Colonic mucosa (tissue), 4 donors: ENCODE measurements around the gene AHSG. TPM values are rescaled to one million over a fixed set of nuclear protein-coding genes. Genes with fewer than 3 reads are reported as not detected.
"Not testable (repeated sequence)": the region's sequence is repeated elsewhere in the genome, so short reads cannot be mapped to it uniquely, and the experiment has no call there.

Source experiments
- DNase-seq: peaks from one replicate; pipeline ENCODE4 v3.0.0-alpha.2; 2020
- H3K27ac ChIP-seq: fragments of 200-600 bp; one replicate; pipeline ENCODE4 v1.8.0; 2021
- H3K27me3 ChIP-seq: fragments of 200-600 bp; one replicate; pipeline ENCODE4 v1.8.0; 2021
- H3K36me3 ChIP-seq: fragments of 200-600 bp; one replicate; pipeline ENCODE4 v1.8.0; 2021
- H3K4me1 ChIP-seq: fragments of 200-600 bp; one replicate; pipeline ENCODE4 v1.8.0; 2021; ENCODE audit warnings: mild to moderate bottlenecking
- H3K4me3 ChIP-seq: fragments of 200-600 bp; one replicate; pipeline ENCODE4 v1.8.0; 2021
- H3K9ac ChIP-seq, 2 donors: one replicate each; pipeline ENCODE4 v1.7.0; 2013; ENCODE audit warnings: control low read depth in 2 of 2, low read depth in 2 of 2, low read length in 2 of 2
- H3K9me3 ChIP-seq: fragments of 200-600 bp; one replicate; pipeline ENCODE4 v1.8.0; 2021
- CTCF ChIP-seq: fragments of 200-600 bp; IDR thresholded peaks from one replicate; pipeline ENCODE4 v1.8.0; 2022; ENCODE audit warnings: antibody characterized with exemption, mild to moderate bottlenecking
- intact Hi-C: fragments of 100-400 bp; cut with DNase I; formaldehyde crosslinking; loops from one replicate; pipeline ENCODE4 v1.14.1; 2022
- total RNA-seq, 2 donors: library from RNA; stranded (reverse); fragmentation: NEBNext Ultra II Directional in 1 of 2; extraction: Animal tissue kit (Norgen Biotek cat#: 25700) in 1 of 2; gene quantifications; one replicate each; pipeline ENCODE4 v1.2.1, GENCODE V29; 2021
- donor health status: healthy.
- donor health status: DM: no; HTN: no; CAD: no.
- donor health status: DM: no; HTN: no; CAD: no.

Gene AHSG
- total RNA-seq, 2 donors from 2014 or later = 1.9 TPM; not detected in 1

DNA sequence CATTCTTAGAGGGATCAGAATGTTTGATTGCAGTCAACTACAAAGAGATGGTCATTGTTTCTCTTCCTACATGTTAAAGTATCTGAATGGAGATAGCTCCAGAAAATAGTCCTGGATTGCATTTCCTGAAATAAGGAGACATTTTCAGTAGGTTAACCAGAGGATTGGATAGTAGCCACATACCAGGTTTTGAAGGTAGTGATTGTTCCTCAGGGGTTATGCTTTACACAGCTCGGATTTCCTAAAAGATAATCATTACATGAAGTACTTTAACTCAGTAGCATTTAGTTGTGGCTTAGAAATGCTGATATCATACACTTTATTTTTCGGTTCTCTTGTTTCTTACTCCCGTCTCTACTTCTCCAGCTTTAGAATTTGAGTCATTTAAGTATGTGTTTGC is 32.1 kb upstream of the AHSG start:
- peaks cover 20% of the 10 kb centered on the region for H3K36me3 ChIP-seq
- TF ChIP-seq CTCF = no peak
- intact Hi-C loops = no loop called here

GRCh38 chr3:186582541-186582940 is 30.3 kb upstream of the AHSG start:
- intact Hi-C loops = no loop called here

More for the DNA sequence above, 32.1 kb upstream of the AHSG start:
- Histone ChIP-seq H3K27ac (no peak overlapping the region), H3K9ac (no peak overlapping the region), H3K27me3 (no peaks in the 10 kb centered on the region), H3K4me1 (no peaks in the 10 kb centered on the region), H3K4me3 (no peak overlapping the region), H3K9me3 (no peaks in the 10 kb centered on the region)
- no peak for DNase-seq

GRCh38 chr3:186583831-186584230 is 29.0 kb upstream of the AHSG start:
- H3K27me3 ChIP-seq = no peaks in the 10 kb centered on the region
- DNase-seq = no peak
- H3K4me1 ChIP-seq = no peaks in the 10 kb centered on the region
- no peak for TF ChIP-seq CTCF
- H3K36me3 ChIP-seq = peaks cover 20% of the 10 kb centered on the region
- intact Hi-C loops = no loop called here
- no peak overlapping the region for H3K9ac ChIP-seq
- no peak overlapping the region for H3K27ac ChIP-seq
- no peaks in the 10 kb centered on the region for H3K9me3 ChIP-seq
- H3K4me3 ChIP-seq = no peak overlapping the region

More at GRCh38 chr3:186582541-186582940, 30.3 kb upstream of the AHSG start:
- Histone ChIP-seq H3K4me3 (no peak overlapping the region), H3K27me3 (no peaks in the 10 kb centered on the region), H3K27ac (no peak overlapping the region), H3K9ac (no peak overlapping the region), H3K4me1 (no peaks in the 10 kb centered on the region), H3K9me3 (no peaks in the 10 kb centered on the region), H3K36me3 (peaks cover 20% of the 10 kb centered on the region)
- no peak for DNase-seq
- no peak for TF ChIP-seq CTCF

DNA sequence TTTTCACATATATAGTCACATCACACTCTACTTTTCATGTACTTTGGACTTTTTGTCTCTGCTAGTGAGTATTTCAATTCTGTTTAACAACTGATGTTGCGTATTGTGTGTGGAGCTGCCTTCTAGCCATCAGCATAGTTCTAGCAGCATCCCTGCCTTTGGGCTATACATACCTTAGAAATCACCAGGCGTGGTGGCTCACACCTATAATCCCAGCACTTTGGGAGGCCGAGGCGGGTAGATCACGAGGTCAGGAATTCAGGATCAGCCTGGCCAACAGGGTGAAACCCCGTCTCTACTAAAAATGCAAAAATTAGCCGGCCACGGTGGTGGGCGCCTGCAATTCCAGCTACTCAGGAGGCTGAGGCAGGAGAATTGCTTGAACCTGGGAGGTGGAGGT is 26.6 kb upstream of the AHSG start:
- DNase-seq, H3K36me3 ChIP-seq, H3K4me3 ChIP-seq, H3K27ac ChIP-seq, intact Hi-C loops, H3K9me3 ChIP-seq, H3K9ac ChIP-seq, H3K4me1 ChIP-seq, H3K27me3 ChIP-seq: not testable (repeated sequence)

DNA sequence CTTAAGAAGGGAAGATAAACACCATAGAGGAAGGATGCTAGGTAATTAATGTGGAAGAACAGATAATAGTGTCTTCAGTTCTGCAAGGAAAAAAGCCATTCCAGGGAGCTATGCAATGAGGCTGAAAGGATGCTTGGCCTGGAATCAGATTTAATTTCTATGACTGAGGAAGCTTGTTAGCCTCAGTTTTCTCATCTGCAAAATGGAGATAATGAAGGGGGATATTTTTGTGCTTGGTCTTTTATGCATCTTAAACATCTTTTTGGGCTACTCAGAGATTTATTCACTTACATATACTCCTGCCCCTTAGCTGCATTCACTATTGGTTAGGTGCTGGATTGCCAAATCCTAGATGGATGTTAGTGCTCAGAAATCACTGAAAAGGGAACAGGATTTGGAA is 25.7 kb upstream of the AHSG start:
- Histone ChIP-seq H3K36me3 (peaks cover 6% of the 10 kb centered on the region), H3K9me3 (no peaks in the 10 kb centered on the region), H3K9ac (no peak overlapping the region), H3K27me3 (no peaks in the 10 kb centered on the region), H3K4me3 (no peak overlapping the region), H3K27ac (no peak overlapping the region), H3K4me1 (no peaks in the 10 kb centered on the region)
- no peak for DNase-seq
- TF ChIP-seq CTCF = no peak
- intact Hi-C loops = no loop called here

DNA sequence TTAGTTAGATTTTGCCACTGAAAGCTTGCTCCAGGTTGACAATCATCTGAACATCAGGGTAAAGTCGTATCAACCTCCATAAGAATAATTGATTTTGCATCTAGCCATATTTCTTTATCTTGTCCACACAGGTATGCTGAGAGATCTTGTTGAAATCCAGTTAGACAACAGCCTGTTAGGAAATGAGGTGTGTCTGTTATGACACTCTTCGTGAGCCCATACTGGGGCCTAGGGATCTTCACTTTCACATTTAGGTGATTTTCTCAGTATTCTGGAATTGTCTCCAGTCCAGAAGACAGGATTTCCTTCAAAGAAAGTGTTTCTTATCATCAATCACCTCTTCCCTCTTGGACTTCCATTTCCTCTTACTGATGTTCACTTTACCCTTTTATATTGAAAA is 24.2 kb upstream of the AHSG start:
- no peak for TF ChIP-seq CTCF
- DNase-seq = no peak
- no peak overlapping the region for H3K4me3 ChIP-seq
- no peaks in the 10 kb centered on the region for H3K27me3 ChIP-seq
- H3K27ac ChIP-seq = no peak overlapping the region
- H3K4me1 ChIP-seq = no peaks in the 10 kb centered on the region
- H3K36me3 ChIP-seq = no peaks in the 10 kb centered on the region
- intact Hi-C loops = no loop called here
- H3K9ac ChIP-seq = no peak overlapping the region
- H3K9me3 ChIP-seq = no peaks in the 10 kb centered on the region
